SK-N-SH (cell line): Measurements from ENCODE around the gene CDH11. TPM values are rescaled to one million over a fixed set of nuclear protein-coding genes. Genes with fewer than 3 reads are reported as not detected.

Source experiments
- CTCF ChIA-PET: fragments of 300-600, 350-600 bp; formaldehyde crosslinking; extraction: SDS; loops from one replicate; lab custom pipeline; 2021; lab: Yijun Ruan, JAX
- POLR2A ChIA-PET: fragments of 350-600 bp; sonication (Branson Sonifier 250); formaldehyde crosslinking; extraction: SDS; loops from one replicate; lab custom pipeline; 2020; ENCODE audit warnings: antibody characterized with exemption, inconsistent platforms; lab: Yijun Ruan, JAX
- DNase-seq: peaks from one replicate; pipeline ENCODE4 v3.0.0; 2012
- H2AFZ ChIP-seq: fragments of 200-600 bp; sonication (generic); 2 replicates; pipeline ENCODE4 v1.8.1; 2016; ENCODE audit warnings: antibody characterized with exemption, mild to moderate bottlenecking, low read depth
- H3F3A ChIP-seq: fragments of 200-600 bp; sonication (generic); replicated peaks from 2 replicates; pipeline ENCODE3; 2016; ENCODE audit warnings: antibody characterized with exemption, mild to moderate bottlenecking; ENCODE audit not compliant: insufficient read depth
- H3K27ac ChIP-seq, 2 experiments: fragments of 200-500 bp in 1 of 2; fragments of 200-600 bp in 1 of 2; sonication (Bioruptor generic) in 1 of 2; sonication (generic), shearing (Covaris generic) in 1 of 2; 2 replicates each; pipeline versions ENCODE4 v1.5.1 to v1.6.1; 2014 to 2016; ENCODE audit warnings: low read depth in 2 of 2, inconsistent platforms in 1 of 2, low read length in 1 of 2, mild to moderate bottlenecking in 1 of 2, mixed read lengths in 1 of 2
- H3K27me3 ChIP-seq: fragments of 200-600 bp; sonication (generic), shearing (Covaris generic); 2 replicates; pipeline ENCODE4 v1.6.1; 2016; ENCODE audit warnings: mixed run types; ENCODE audit not compliant: insufficient read depth
- H3K36me3 ChIP-seq, 2 experiments: fragments of 200-500 bp in 1 of 2; fragments of 200-600 bp in 1 of 2; sonication (Bioruptor generic) in 1 of 2; sonication (generic) in 1 of 2; replicated peaks in 1 of 2; 2 replicates each; pipeline versions ENCODE3 to v1.5.1; 2014 to 2016; ENCODE audit warnings: low read length in 1 of 2, mild to moderate bottlenecking in 1 of 2; ENCODE audit not compliant: insufficient read depth in 2 of 2, control insufficient read depth in 1 of 2
- H3K4me1 ChIP-seq, 2 experiments: fragments of 200-500 bp in 1 of 2; fragments of 200-600 bp in 1 of 2; sonication (Bioruptor generic) in 1 of 2; sonication (generic), shearing (Covaris generic) in 1 of 2; 2 replicates each; pipeline versions ENCODE4 v1.5.1 to v1.6.1; 2014 to 2016; ENCODE audit warnings: low read depth in 1 of 2, low read length in 1 of 2, mixed run types in 1 of 2; ENCODE audit not compliant: insufficient read depth in 2 of 2, control insufficient read depth in 1 of 2
- H3K4me2 ChIP-seq: fragments of 200-600 bp; sonication (generic), shearing (Covaris generic); 2 replicates; pipeline ENCODE4 v1.6.1; 2017; ENCODE audit warnings: mixed run types
- H3K4me3 ChIP-seq, 2 experiments: fragments of 200-500 bp in 1 of 2; fragments of 200-600 bp in 1 of 2; sonication (Bioruptor generic) in 1 of 2; sonication (generic), shearing (Covaris generic) in 1 of 2; 2 replicates each; pipeline versions ENCODE4 v1.5.1 to v1.8.1; 2014 to 2016; ENCODE audit warnings: low read depth in 2 of 2, inconsistent platforms in 1 of 2, low read length in 1 of 2, mild to moderate bottlenecking in 1 of 2, mixed read lengths in 1 of 2, moderate library complexity in 1 of 2
- H3K79me2 ChIP-seq: fragments of 200-600 bp; sonication (generic); 2 replicates; pipeline ENCODE4 v1.8.1; 2017; ENCODE audit warnings: mild to moderate bottlenecking; ENCODE audit not compliant: insufficient read depth
- H3K9ac ChIP-seq: fragments of 200-600 bp; sonication (generic); 2 replicates; pipeline ENCODE4 v1.6.1; 2017; ENCODE audit warnings: mixed run types
- H3K9me2 ChIP-seq: fragments of 200-600 bp; sonication (generic); 2 replicates; pipeline ENCODE4 v1.6.1; 2017; ENCODE audit warnings: mixed run types
- H3K9me3 ChIP-seq: fragments of 200-600 bp; sonication (generic); 2 replicates; pipeline ENCODE4 v1.6.1; 2017; ENCODE audit warnings: mixed run types, mild to moderate bottlenecking, moderate library complexity
- H4K20me1 ChIP-seq: fragments of 200-600 bp; sonication (generic); 2 replicates; pipeline ENCODE4 v1.6.1; 2017; ENCODE audit warnings: mild to moderate bottlenecking, mixed run types; ENCODE audit not compliant: insufficient read depth
- EZH2phosphoT487 ChIP-seq: fragments of 200-600 bp; sonication (generic); IDR thresholded peaks from 2 replicates; pipeline ENCODE4 v1.6.1; 2017; ENCODE audit warnings: low read depth, mixed run types, mild to moderate bottlenecking, antibody characterized with exemption, moderate library complexity, borderline replicate concordance
- FOXJ3 ChIP-seq: sonication (generic); formaldehyde crosslinking; IDR thresholded peaks from 2 replicates; pipeline ENCODE4 v1.5.1; 2020; ENCODE audit warnings: mild to moderate bottlenecking, missing genetic modification reagents
- GATA2 ChIP-seq: sonication (generic); formaldehyde crosslinking; IDR thresholded peaks from 2 replicates; pipeline ENCODE4 v1.5.0; 2020; ENCODE audit warnings: mild to moderate bottlenecking, missing genetic modification reagents
- IRF3 ChIP-seq: fragments of 150-350 bp; IDR thresholded peaks from 2 replicates; pipeline ENCODE4 v1.6.1; 2016; ENCODE audit warnings: mild to moderate bottlenecking, low read depth, low read length
- JUND ChIP-seq: IDR thresholded peaks from 2 replicates; pipeline ENCODE4 v1.4.0; 2012
- MEF2A ChIP-seq: IDR thresholded peaks from 2 replicates; pipeline ENCODE4 v1.4.0; 2012; ENCODE audit warnings: low read depth, borderline replicate concordance
- MXI1 ChIP-seq: IDR thresholded peaks from 2 replicates; pipeline ENCODE4 v1.6.1; 2012; ENCODE audit warnings: mild to moderate bottlenecking, low read depth, low read length, improper control_type of control experiment
- NFIC ChIP-seq: IDR thresholded peaks from 2 replicates; pipeline ENCODE4 v1.4.0; 2012; ENCODE audit warnings: borderline replicate concordance
- RCOR1 ChIP-seq: fragments of 150-350 bp; IDR thresholded peaks from 2 replicates; pipeline ENCODE4 v1.6.1; 2017; ENCODE audit warnings: antibody characterized with exemption, low read length
- RXRA ChIP-seq: IDR thresholded peaks from 2 replicates; pipeline ENCODE4 v1.4.0; 2012; ENCODE audit warnings: low read depth, mild to moderate bottlenecking, borderline replicate concordance
- SMC3 ChIP-seq: IDR thresholded peaks from 2 replicates; pipeline ENCODE4 v1.6.1; 2012; ENCODE audit warnings: low read depth, low read length, improper control_type of control experiment
- TAF1 ChIP-seq: IDR thresholded peaks from 2 replicates; pipeline ENCODE4 v1.6.1; 2012; ENCODE audit warnings: low read depth, mild to moderate bottlenecking, low read length, moderate library complexity, borderline replicate concordance
- USF1 ChIP-seq: IDR thresholded peaks from 2 replicates; pipeline ENCODE4 v1.4.0; 2012; ENCODE audit warnings: low read depth, borderline replicate concordance
- YY1 ChIP-seq: IDR thresholded peaks from 2 replicates; pipeline ENCODE4 v1.4.0; 2012; ENCODE audit warnings: low read depth, mild to moderate bottlenecking
- ZBTB33 ChIP-seq: IDR thresholded peaks from 2 replicates; pipeline ENCODE4 v1.4.0; 2012; ENCODE audit warnings: low read depth, borderline replicate concordance
- whole genome bisulfite sequencing: methylation state at CpG from one replicate; pipeline ENCODE4 v1.1.6; 2017; ENCODE audit warnings: low lambda C conversion rate; 5-methylcytosine and 5-hydroxymethylcytosine counted together
- polyA plus RNA-seq, 3 experiments: library from polyadenylated mRNA; depleted of rRNA; stranded (reverse); fragments of >200 nt; gene quantifications; 2 replicates each; pipeline ENCODE4 v1.2.3, GENCODE V29; 2012

Gene CDH11
- polyA plus RNA-seq, 1 of the 3 experiments (the other 2 are of a cell fraction), result 269 TPM

GRCh38 chr16:64974381-64974780 lies 147.5 kb downstream of the CDH11 start:
- H3K4me1 ChIP-seq, result peaks cover 0 to 17% of the 10 kb centered on the region in 2 experiments; a peak in 2 of 4 replicates
- POLR2A ChIA-PET, result no interaction called here
- H3F3A ChIP-seq, result peaks cover 29% of the 10 kb centered on the region
- no peaks in the 10 kb centered on the region for H3K9me3 ChIP-seq
- H3K79me2 ChIP-seq, result peaks cover 23% of the 10 kb centered on the region
- DNase-seq, result no peak
- TF ChIP-seq NFIC (no peak), IRF3 (no peak), FOXJ3 (CRISPR knock-in tag) (no peak), MEF2A (no peak), RXRA (no peak), TAF1 (no peak), YY1 (no peak)
- H3K27ac ChIP-seq, result no peak overlapping the region
- no peaks in the 10 kb centered on the region for H3K27me3 ChIP-seq
- no peaks in the 10 kb centered on the region for H4K20me1 ChIP-seq
- H3K9ac ChIP-seq, result no peak overlapping the region
- CTCF ChIA-PET, result interaction anchor here (1.2 to 1.6 kb wide), 2 partner anchors 9 to 13 kb away, joined by 3 read pairs; no protein-coding TSS in a partner anchor
- no peak overlapping the region for H3K4me3 ChIP-seq
- no peak overlapping the region for H3K4me2 ChIP-seq
- H2AFZ ChIP-seq, result no peak overlapping the region
- H3K36me3 ChIP-seq, result peaks cover 46 to 96% of the 10 kb centered on the region in 2 experiments
- no peaks in the 10 kb centered on the region for H3K9me2 ChIP-seq
- 88% methylated on average over 2 of the region's 2 CpGs for WGBS

- Histone ChIP-seq H3K9me2 (no peaks in the 10 kb centered on the region), H3K27ac (no peak overlapping the region), H2AFZ (no peak overlapping the region), H3F3A (peaks cover 31% of the 10 kb centered on the region), H3K4me3 (no peak overlapping the region), H3K36me3 (peaks cover 51 to 92% of the 10 kb centered on the region in 2 experiments), H3K4me1 (peaks cover 0 to 12% of the 10 kb centered on the region in 2 experiments; a peak in 2 of 4 replicates), H4K20me1 (no peaks in the 10 kb centered on the region), H3K9ac (no peak overlapping the region), H3K9me3 (no peaks in the 10 kb centered on the region), H3K27me3 (no peaks in the 10 kb centered on the region), H3K79me2 (peaks cover 18% of the 10 kb centered on the region), H3K4me2 (no peak overlapping the region)
- 88% methylated on average over 2 of the region's 2 CpGs for whole genome bisulfite sequencing
- TF ChIP-seq RCOR1 (no peak), NFIC (no peak), SMC3 (no peak), RXRA (no peak), GATA2 (CRISPR knock-in tag) (no peak), EZH2phosphoT487 (no peak), ZBTB33 (no peak), USF1 (no peak), JUND (no peak), MXI1 (no peak), YY1 (no peak)
- no peak for DNase-seq
- POLR2A ChIA-PET, result no interaction called here
- CTCF ChIA-PET, result no interaction called here
Measured at GRCh38 chr16:64973171-64973570, 148.7 kb downstream of the CDH11 start.
